Fibroblast of lung (primary cell): ENCODE data around the gene ECHS1.

Source experiments
- CTCF ChIP-seq, 2 donors: IDR thresholded peaks in 1 of 2; conservative IDR thresholded peaks in 1 of 2; 1 replicate in 1 of 2; 2 replicates in 1 of 2; pipeline ENCODE4 v1.5.1; 2011 to 2012; ENCODE audit warnings: low read length in 2 of 2, control low read depth in 1 of 2, inconsistent platforms in 1 of 2, low read depth in 1 of 2, mild to moderate bottlenecking in 1 of 2
- EZH2 ChIP-seq: IDR thresholded peaks from 2 replicates; pipeline ENCODE4 v1.5.1; 2012; ENCODE audit warnings: low read length, control low read depth, mild to moderate bottlenecking; ENCODE audit errors: missing control alignments

- no peak for TF ChIP-seq CTCF (conservative IDR thresholded peaks at IDR 0.05 in 1 of 2, IDR thresholded peaks at IDR 0.05 in 1 of 2; ENCODE audit: low read depth in 1 of 2, low read length in 2 of 2)
- TF ChIP-seq EZH2: no peak
Observed at GRCh38 chr10:133370030-133370786, 2.9 kb downstream of the ECHS1 start.
